ENCODE results near the gene JMJD8.

DNA sequence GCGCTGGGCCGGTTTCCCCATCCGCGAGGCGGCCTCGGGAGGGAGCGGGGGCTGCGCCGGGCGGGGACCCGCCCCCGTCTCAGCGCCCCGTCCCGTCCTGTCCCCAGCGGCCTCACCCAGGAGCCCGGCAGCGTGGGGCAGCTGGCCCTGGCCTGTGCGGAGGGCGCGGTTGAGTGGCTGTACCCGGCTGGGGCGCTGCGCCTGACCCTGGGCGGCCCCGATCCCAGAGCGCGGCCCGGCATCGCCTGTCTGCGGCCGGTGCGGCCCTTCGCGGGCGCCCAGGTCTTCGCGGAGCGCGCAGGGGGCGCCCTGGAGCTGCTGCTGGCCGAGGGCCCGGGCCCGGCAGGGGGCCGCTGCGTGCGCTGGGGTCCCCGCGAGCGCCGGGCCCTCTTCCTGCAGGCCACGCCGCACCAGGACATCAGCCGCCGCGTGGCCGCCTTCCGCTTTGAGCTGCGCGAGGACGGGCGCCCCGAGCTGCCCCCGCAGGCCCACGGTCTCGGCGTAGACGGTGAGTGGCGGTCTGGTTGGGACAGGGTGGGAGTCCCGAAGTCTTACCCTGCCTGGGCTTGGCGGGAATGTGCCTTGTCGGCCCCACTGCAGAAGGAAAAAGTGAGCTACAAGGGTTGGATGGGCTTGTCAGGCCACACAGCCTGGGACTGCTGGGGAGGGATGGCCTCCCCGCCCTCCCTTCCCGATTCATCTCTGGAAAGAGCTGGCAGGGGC, 31.5 kb upstream of the JMJD8 start:
- TF ChIP-seq, protein P1, sequence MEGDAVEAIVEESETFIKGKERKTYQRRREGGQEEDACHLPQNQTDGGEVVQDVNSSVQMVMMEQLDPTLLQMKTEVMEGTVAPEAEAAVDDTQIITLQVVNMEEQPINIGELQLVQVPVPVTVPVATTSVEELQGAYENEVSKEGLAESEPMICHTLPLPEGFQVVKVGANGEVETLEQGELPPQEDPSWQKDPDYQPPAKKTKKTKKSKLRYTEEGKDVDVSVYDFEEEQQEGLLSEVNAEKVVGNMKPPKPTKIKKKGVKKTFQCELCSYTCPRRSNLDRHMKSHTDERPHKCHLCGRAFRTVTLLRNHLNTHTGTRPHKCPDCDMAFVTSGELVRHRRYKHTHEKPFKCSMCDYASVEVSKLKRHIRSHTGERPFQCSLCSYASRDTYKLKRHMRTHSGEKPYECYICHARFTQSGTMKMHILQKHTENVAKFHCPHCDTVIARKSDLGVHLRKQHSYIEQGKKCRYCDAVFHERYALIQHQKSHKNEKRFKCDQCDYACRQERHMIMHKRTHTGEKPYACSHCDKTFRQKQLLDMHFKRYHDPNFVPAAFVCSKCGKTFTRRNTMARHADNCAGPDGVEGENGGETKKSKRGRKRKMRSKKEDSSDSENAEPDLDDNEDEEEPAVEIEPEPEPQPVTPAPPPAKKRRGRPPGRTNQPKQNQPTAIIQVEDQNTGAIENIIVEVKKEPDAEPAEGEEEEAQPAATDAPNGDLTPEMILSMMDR (IDR thresholded peaks at IDR 0.05 in 2 of 3, conservative IDR thresholded peaks at IDR 0.05 in 1 of 3; ENCODE audit: borderline replicate concordance in 1 of 3, insufficient read depth in 1 of 3, low read depth in 2 of 3, low read length in 2 of 3), result peak in 1 of 3 experiments; percentile 2; a peak in 1 of 6 replicates
- TF ChIP-seq POLR2A (IDR thresholded peaks at IDR 0.05; ENCODE audit: borderline replicate concordance, extremely low read depth, insufficient read depth, insufficient read length) (no peak), EZH2 (IDR thresholded peaks at IDR 0.05) (no peak)

Data from HCT116 (cell line).